Astrocyte of the hippocampus (primary cell): ENCODE measurements around the gene ZCCHC7.

Experiments
- DNase-seq: peaks from one replicate; pipeline ENCODE4 v3.0.0; 2011; ENCODE audit warnings: low read depth, low spot score

The ZCCHC7 gene

DNA sequence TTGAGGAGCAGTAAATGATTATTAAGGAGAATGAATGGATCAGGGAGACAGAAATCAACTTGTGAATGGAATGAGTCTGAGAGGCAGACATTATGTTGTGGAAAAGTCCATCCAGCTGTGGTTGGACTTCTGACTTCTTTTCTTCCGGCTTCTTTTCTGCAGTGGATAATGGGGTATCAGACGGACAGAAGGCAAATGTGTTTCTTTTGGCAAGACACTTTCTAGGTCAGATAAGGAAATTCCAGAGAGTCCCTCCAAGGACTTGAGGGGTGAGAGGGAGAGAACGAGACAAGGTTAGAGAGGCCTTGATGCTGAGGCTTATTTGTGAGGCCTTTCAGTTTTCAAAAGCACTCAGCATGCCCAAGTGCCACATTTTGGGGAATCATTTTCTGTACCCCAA lies 285.0 kb downstream of the ZCCHC7 start:
- peak; percentile 27 for DNase-seq

DNA sequence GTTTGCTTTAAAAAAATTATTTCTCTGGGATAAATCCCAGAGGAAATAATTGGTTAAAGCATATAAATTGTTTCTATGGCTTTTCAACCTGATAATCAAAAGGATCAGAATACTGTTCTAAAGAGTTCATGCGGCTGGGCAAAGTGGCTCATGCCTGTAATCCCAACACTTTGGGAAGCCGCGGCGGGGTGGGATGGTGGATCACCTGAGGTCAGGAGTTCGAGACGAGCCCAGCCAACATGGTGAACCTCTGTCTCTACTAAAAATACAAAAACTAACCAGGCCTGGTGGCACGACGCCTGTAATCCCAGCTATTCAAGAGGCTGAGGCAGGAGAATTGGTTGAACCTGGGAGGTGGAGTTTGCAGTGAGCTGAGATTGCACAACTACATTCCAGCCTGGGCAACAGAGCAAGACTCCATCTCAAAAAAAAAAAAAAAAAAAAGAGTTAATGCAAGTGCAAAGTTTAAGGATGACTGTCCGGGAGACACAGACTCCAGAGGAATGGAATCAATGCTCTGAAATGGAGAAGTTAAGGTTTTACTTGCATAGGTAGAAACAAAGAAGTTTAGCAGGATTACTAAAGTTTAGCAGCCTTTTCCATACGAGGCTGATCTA lies 285.5 kb downstream of the ZCCHC7 start:
- DNase-seq, result no peak

DNA sequence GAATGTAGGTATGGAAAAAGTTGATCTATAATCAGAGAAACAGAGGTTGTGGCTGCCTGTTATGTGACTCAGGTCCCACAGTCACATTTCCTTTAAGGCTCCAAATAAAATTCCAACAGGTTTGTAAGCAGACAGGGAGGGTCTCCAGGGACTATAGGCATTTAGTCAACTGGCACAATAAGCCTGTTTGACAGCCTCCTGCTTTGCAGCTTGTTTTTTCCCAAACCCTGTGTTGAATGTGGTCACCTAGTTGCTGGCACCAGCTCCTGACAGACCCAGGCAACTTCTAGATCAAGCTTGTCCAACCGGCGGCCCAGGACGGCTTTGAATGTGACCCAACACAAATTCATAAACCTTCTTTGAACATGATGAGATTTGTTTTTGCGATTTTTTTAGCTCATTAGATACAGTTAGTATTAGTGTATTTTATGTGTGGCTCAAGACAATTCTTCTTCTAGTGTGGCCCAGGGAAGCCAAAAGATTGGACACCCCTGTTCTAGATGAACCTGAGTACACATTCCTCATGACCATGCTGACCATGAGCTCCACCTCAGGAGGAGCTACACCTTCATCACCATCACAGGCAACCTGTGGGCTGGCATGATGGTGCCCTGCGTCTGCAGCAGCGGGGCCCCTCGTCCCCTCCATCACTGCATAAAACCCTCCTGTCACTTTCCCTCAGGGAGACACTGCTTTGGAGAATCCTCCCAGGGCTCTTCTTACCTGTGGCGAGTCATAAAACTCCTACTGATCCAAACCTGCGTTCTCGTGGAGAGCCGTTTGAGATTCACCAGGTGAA lies 286.4 kb downstream of the ZCCHC7 start:
- no peak for DNase-seq

DNA sequence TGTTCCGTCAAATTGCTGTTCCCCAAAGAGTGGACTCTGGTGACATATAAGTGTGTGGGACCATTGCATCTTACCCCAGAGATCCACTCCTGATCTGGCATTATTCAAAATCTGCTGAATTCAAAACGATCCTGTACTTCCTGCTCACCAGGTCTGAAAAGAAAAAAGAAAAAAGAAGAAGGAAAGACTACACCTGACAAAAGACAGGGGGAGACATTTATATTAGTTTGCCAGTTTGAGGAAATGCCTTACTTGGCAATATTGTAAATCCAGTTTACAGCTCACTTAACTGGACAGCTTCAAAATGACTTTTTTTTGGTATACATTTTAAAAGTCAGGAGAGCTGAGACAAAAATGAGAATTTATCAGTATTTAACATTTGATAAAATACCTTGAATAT lies 287.1 kb downstream of the ZCCHC7 start:
- DNase-seq, result no peak
